Heart left ventricle (tissue), 13 donors: ENCODE results near the gene CCIN.

Experiments
- CTCF ChIP-seq, 12 donors: fragments of 200-600 bp; sonication (generic) in 4 of 12; IDR thresholded peaks; one replicate each; pipeline versions ENCODE4 v1.5.0 to v1.8.0; 2018 to 2022; ENCODE audit warnings: antibody characterized with exemption in 12 of 12, mild to moderate bottlenecking in 5 of 12
- POLR2A ChIP-seq, 2 donors: fragments of 450-650 bp; IDR thresholded peaks; one replicate each; pipeline ENCODE4 v1.6.1; 2017; ENCODE audit warnings: antibody characterized with exemption in 2 of 2, mild to moderate bottlenecking in 2 of 2, moderate library complexity in 2 of 2
- donor health status: ischemic (EF 13 %, LVEDD 7.1; RV severe dilation, severe dysfunction).
- donor health status: DM: no; HTN: yes; CAD: no.
- donor health status: DM: no; HTN: no; CAD: no.
- donor health status: ischemic (EF 25% LVEDD 6.9; RV normal size, moderate dysfunction).
- donor health status: ischemic (EF 25% LVEDD 5.7; RV mildly dilated, moderate dysfunction).
- donor health status: ischemic (EF 35%, LVEDD 5.7; RV mildly dilated, moderate dysfunction).
- donor health status: nonischemic (EF 11% LVEDD 7.7; RV severe dilation, severe dysfunction).
- donor health status: DM: yes; HTN: yes; CAD: no.
- donor health status: PGD.
- donor health status: ischemic (EF 29% LVEDD 5.4; RV normal size, mild dysfunction).
- donor health status: nonischemic (EF 23%, LVEDD 6.1; RV moderate dilation, normal function).

GRCh38 chr9:36125062-36125855 is 43.9 kb upstream of the CCIN start:
- TF ChIP-seq POLR2A (IDR thresholded peaks at IDR 0.05): no peak
- TF ChIP-seq CTCF (IDR thresholded peaks at IDR 0.05): no peak
